PC-3 (cell line): ENCODE data around the gene LRIG3.

Experiments
- CTCF ChIP-seq: fragments of 300-600 bp; sonication (generic); conservative IDR thresholded peaks from 2 replicates; pipeline ENCODE4 v1.5.1; 2017; ENCODE audit warnings: antibody characterized with exemption, low read depth, mild to moderate bottlenecking, low read length
- EZH2 ChIP-seq: fragments of 300-600 bp; sonication (generic); IDR thresholded peaks from one replicate; pipeline ENCODE4 v1.6.1; 2017; ENCODE audit warnings: antibody characterized with exemption, mild to moderate bottlenecking, low read length; ENCODE audit not compliant: unreplicated experiment

GRCh38 chr12:58893495-58893894, 26.8 kb downstream of the LRIG3 start:
- TF ChIP-seq CTCF: no peak
- TF ChIP-seq EZH2: no peak
